HepG2 (cell line): ENCODE data around the gene PMPCB. TPM values are rescaled to one million over a fixed set of nuclear protein-coding genes. Genes with fewer than 3 reads are reported as not detected.

Source experiments
- CHD4 ChIP-seq: fragments of 200-600 bp; sonication (generic); IDR thresholded peaks from 2 replicates; pipeline ENCODE4 v1.7.0; 2017; ENCODE audit warnings: mild to moderate bottlenecking, low read length, borderline replicate concordance
- GABPB1 ChIP-seq: IDR thresholded peaks from 2 replicates; pipeline ENCODE4 v1.6.1; 2016; ENCODE audit warnings: mild to moderate bottlenecking, missing genetic modification reagents, moderate library complexity, missing compliant biosample characterization
- KAT8 ChIP-seq: IDR thresholded peaks from 2 replicates; pipeline ENCODE4 v1.6.1; 2016; ENCODE audit warnings: missing genetic modification reagents, missing compliant biosample characterization
- KDM4B ChIP-seq: sonication (generic); formaldehyde crosslinking; IDR thresholded peaks from 2 replicates; pipeline ENCODE4 v1.4.0; 2020; ENCODE audit warnings: missing genetic modification reagents
- KDM6A ChIP-seq: IDR thresholded peaks from 2 replicates; pipeline ENCODE4 v1.6.1; 2016; ENCODE audit warnings: low read depth
- NFE2L1 ChIP-seq: sonication (generic); formaldehyde crosslinking; IDR thresholded peaks from 2 replicates; pipeline ENCODE4 v1.4.0; 2020; ENCODE audit warnings: missing genetic modification reagents, mild to moderate bottlenecking, borderline replicate concordance
- NFYC ChIP-seq: IDR thresholded peaks from 2 replicates; pipeline ENCODE4 v1.6.1; 2016; ENCODE audit warnings: missing genetic modification reagents, missing compliant biosample characterization
- PLRG1 ChIP-seq: fragments of 450-650 bp; conservative IDR thresholded peaks from 2 replicates; pipeline ENCODE4 v1.6.1; 2016
- POLR2AphosphoS5 ChIP-seq: IDR thresholded peaks from 2 replicates; pipeline ENCODE4 v1.6.1; 2012; ENCODE audit warnings: low read depth, low read length
- RARA ChIP-seq: IDR thresholded peaks from 2 replicates; pipeline ENCODE4 v1.6.1; 2016; ENCODE audit warnings: missing genetic modification reagents, missing compliant biosample characterization
- SMC3 ChIP-seq: IDR thresholded peaks from 2 replicates; pipeline ENCODE4 v1.6.1; 2011; ENCODE audit warnings: low read length, improper control_type of control experiment
- SP140L ChIP-seq: sonication (generic); formaldehyde crosslinking; IDR thresholded peaks from 2 replicates; pipeline ENCODE4 v1.4.0; 2020; ENCODE audit warnings: missing genetic modification reagents, borderline replicate concordance
- ZFAT ChIP-seq: sonication (generic); formaldehyde crosslinking; conservative IDR thresholded peaks from 2 replicates; pipeline ENCODE4 v1.8.1; 2023; ENCODE audit warnings: missing genetic modification reagents, inconsistent platforms
- ZNF432 ChIP-seq: sonication (generic); formaldehyde crosslinking; IDR thresholded peaks from 2 replicates; pipeline ENCODE4 v1.5.0; 2020; ENCODE audit warnings: missing genetic modification reagents, mild to moderate bottlenecking, borderline replicate concordance
- ZNF781 ChIP-seq: sonication (generic); formaldehyde crosslinking; IDR thresholded peaks from 2 replicates; pipeline ENCODE4 v1.5.1; 2020; ENCODE audit warnings: borderline replicate concordance, mild to moderate bottlenecking, missing genetic modification reagents; ENCODE audit errors: not compliant biosample characterization
- polyA plus RNA-seq, 8 experiments: library from polyadenylated mRNA; depleted of rRNA in 3 of 8; stranded (reverse) in 7 of 8; unstranded in 1 of 8; fragments of >200 nt; fragmentation: Illumina TruSeq in 4 of 8; extraction: Trizol in 4 of 8; gene quantifications; 2 replicates each; pipeline versions ENCODE4 v1.2.1 to v1.2.3, GENCODE V29; 2011 to 2016; ENCODE audit warnings: low read depth in 4 of 8, missing spikeins in 1 of 8, mixed read lengths in 1 of 8; ENCODE audit not compliant: insufficient read depth in 1 of 8
- total RNA-seq, 5 experiments: library from RNA; depleted of rRNA; stranded (reverse); fragments of >200 nt; fragmentation: Illumina TruSeq; extraction: Trizol; gene quantifications; 2 replicates each; pipeline ENCODE4 v1.2.3, GENCODE V29; 2016; ENCODE audit warnings: low read depth in 1 of 5
- TF ChIP-seq, protein P1 (sequence below): sonication (generic); formaldehyde crosslinking; IDR thresholded peaks from 2 replicates; pipeline ENCODE4 v1.8.1; 2023; ENCODE audit warnings: missing genetic modification reagents, inconsistent platforms, borderline replicate concordance
- TF ChIP-seq, protein P2 (sequence below): sonication (generic); formaldehyde crosslinking; IDR thresholded peaks from 2 replicates; pipeline ENCODE4 v1.4.0; 2020; ENCODE audit warnings: missing genetic modification reagents
- TF ChIP-seq, protein P3 (sequence below): sonication (generic); formaldehyde crosslinking; IDR thresholded peaks from 2 replicates; pipeline ENCODE4 v1.9.0; 2021; ENCODE audit warnings: missing genetic modification reagents, borderline replicate concordance
- TF ChIP-seq, protein P4 (sequence below): sonication (generic); formaldehyde crosslinking; IDR thresholded peaks from 2 replicates; pipeline ENCODE4 v1.9.0; 2021; ENCODE audit warnings: missing genetic modification reagents, borderline replicate concordance

PMPCB gene
- total and polyA plus RNA-seq, 2 of the 13 experiments (the other 11 are each of a cell fraction or from before 2014, with no cell fraction given): 80.8 to 124 TPM

DNA sequence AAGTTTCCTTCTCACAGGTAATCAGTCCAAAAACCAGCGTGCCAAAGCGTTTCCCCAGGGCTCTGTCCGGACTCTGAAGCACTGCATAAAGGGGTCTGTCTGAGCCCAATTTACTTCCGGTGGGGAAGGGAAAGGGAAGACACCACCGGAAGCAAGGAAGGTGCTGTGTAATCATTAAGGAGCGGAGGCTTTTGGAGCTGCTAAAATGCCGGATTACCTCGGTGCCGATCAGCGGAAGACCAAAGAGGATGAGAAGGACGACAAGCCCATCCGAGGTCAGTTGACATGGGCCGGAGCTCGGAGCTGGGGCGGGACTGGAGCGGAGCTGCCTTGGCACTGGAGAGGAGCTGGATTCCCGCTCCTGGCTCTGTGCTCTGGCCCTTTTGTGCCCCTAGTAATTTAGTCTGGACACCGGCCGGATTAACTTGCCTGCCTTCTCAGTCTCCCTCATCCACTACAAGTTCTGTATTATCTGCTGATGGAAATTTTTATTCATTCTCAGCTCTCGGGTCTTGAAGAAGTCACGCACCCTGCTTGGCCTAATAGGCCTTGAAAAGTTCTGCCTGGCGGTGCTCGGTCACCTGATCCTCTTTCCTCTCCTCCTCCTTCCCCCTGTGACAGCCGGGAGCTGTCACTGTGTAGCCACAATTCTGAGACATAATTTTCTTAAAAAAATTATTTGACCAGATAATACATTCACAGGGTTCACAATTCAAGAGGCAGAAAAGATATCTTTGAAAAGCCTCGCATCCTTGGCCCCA lies 50.5 kb downstream of the PMPCB start, which contains the start of gene PSMC2 (continued):
- TF ChIP-seq ZNF781 (CRISPR knock-in tag) (no peak), CHD4 (no peak), PLRG1 (no peak), SP140L (CRISPR knock-in tag) (0 out of 2 replicates have a peak, but pooled peaks have one; percentile 46), ZFAT (no peak), GABPB1 (CRISPR knock-in tag) (peak; percentile 96), KAT8 (CRISPR knock-in tag) (peak; percentile 99), RARA (CRISPR knock-in tag) (0 out of 2 replicates have a peak, but pooled peaks have one; percentile 31), SMC3 (no peak; the same call in 1 of the 2 replicates), NFYC (CRISPR knock-in tag) (0 out of 2 replicates have a peak, but pooled peaks have one; percentile 11), POLR2AphosphoS5 (peak; percentile 93), ZNF432 (CRISPR knock-in tag) (no peak), KDM6A (CRISPR knock-in tag) (no peak), KDM4B (no peak), NFE2L1 (CRISPR knock-in tag) (peak; percentile 93; the same call in 1 of the 2 replicates)
- TF ChIP-seq, protein P1, sequence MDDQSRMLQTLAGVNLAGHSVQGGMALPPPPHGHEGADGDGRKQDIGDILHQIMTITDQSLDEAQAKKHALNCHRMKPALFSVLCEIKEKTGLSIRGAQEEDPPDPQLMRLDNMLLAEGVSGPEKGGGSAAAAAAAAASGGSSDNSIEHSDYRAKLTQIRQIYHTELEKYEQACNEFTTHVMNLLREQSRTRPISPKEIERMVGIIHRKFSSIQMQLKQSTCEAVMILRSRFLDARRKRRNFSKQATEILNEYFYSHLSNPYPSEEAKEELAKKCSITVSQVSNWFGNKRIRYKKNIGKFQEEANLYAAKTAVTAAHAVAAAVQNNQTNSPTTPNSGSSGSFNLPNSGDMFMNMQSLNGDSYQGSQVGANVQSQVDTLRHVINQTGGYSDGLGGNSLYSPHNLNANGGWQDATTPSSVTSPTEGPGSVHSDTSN: no peak
- TF ChIP-seq, protein P2, sequence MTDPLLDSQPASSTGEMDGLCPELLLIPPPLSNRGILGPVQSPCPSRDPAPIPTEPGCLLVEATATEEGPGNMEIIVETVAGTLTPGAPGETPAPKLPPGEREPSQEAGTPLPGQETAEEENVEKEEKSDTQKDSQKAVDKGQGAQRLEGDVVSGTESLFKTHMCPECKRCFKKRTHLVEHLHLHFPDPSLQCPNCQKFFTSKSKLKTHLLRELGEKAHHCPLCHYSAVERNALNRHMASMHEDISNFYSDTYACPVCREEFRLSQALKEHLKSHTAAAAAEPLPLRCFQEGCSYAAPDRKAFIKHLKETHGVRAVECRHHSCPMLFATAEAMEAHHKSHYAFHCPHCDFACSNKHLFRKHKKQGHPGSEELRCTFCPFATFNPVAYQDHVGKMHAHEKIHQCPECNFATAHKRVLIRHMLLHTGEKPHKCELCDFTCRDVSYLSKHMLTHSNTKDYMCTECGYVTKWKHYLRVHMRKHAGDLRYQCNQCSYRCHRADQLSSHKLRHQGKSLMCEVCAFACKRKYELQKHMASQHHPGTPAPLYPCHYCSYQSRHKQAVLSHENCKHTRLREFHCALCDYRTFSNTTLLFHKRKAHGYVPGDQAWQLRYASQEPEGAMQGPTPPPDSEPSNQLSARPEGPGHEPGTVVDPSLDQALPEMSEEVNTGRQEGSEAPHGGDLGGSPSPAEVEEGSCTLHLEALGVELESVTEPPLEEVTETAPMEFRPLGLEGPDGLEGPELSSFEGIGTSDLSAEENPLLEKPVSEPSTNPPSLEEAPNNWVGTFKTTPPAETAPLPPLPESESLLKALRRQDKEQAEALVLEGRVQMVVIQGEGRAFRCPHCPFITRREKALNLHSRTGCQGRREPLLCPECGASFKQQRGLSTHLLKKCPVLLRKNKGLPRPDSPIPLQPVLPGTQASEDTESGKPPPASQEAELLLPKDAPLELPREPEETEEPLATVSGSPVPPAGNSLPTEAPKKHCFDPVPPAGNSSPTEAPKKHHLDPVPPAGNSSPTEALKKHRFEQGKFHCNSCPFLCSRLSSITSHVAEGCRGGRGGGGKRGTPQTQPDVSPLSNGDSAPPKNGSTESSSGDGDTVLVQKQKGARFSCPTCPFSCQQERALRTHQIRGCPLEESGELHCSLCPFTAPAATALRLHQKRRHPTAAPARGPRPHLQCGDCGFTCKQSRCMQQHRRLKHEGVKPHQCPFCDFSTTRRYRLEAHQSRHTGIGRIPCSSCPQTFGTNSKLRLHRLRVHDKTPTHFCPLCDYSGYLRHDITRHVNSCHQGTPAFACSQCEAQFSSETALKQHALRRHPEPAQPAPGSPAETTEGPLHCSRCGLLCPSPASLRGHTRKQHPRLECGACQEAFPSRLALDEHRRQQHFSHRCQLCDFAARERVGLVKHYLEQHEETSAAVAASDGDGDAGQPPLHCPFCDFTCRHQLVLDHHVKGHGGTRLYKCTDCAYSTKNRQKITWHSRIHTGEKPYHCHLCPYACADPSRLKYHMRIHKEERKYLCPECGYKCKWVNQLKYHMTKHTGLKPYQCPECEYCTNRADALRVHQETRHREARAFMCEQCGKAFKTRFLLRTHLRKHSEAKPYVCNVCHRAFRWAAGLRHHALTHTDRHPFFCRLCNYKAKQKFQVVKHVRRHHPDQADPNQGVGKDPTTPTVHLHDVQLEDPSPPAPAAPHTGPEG (CRISPR knock-in tag): peak; percentile 43; the same call in 1 of the 2 replicates
- TF ChIP-seq, protein P3, sequence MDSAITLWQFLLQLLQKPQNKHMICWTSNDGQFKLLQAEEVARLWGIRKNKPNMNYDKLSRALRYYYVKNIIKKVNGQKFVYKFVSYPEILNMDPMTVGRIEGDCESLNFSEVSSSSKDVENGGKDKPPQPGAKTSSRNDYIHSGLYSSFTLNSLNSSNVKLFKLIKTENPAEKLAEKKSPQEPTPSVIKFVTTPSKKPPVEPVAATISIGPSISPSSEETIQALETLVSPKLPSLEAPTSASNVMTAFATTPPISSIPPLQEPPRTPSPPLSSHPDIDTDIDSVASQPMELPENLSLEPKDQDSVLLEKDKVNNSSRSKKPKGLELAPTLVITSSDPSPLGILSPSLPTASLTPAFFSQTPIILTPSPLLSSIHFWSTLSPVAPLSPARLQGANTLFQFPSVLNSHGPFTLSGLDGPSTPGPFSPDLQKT (CRISPR knock-in tag): no peak
- TF ChIP-seq, protein P4, sequence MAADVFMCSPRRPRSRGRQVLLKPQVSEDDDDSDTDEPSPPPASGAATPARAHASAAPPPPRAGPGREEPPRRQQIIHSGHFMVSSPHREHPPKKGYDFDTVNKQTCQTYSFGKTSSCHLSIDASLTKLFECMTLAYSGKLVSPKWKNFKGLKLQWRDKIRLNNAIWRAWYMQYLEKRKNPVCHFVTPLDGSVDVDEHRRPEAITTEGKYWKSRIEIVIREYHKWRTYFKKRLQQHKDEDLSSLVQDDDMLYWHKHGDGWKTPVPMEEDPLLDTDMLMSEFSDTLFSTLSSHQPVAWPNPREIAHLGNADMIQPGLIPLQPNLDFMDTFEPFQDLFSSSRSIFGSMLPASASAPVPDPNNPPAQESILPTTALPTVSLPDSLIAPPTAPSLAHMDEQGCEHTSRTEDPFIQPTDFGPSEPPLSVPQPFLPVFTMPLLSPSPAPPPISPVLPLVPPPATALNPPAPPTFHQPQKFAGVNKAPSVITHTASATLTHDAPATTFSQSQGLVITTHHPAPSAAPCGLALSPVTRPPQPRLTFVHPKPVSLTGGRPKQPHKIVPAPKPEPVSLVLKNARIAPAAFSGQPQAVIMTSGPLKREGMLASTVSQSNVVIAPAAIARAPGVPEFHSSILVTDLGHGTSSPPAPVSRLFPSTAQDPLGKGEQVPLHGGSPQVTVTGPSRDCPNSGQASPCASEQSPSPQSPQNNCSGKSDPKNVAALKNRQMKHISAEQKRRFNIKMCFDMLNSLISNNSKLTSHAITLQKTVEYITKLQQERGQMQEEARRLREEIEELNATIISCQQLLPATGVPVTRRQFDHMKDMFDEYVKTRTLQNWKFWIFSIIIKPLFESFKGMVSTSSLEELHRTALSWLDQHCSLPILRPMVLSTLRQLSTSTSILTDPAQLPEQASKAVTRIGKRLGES (CRISPR knock-in tag): no peak
